Stimulated activated naive CD4-positive, alpha-beta T cell treated with Interleukin-2 at 50 U/mL for 16 hours (primary cell): ENCODE data around the gene EFCC1.

ENCODE experiments used
- DNase-seq: peaks from one replicate; lab custom pipeline; 2025; lab: John Stamatoyannopoulos, UW

The EFCC1 gene

DNA sequence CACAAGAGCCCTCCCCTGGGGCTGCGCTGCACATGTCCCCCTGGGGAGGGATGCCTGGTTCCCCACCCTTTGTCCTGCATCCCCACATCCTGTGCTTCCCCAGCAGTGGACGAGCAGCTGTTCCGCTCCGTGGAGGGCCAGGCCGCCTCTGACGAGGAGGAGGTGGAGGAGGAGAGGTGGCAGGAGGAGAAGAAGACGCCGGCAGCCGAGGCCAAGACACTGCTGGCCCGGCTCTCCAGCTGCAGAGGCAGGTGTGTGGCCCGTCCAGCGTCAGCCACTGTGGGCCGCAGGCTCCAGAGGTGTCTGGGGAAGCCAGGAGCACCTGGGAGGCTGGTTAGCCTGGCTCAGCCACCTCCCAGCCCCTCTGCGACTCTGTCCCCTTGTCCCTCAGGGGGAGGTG lies 31.6 kb downstream of the EFCC1 start:
- no peak for DNase-seq

DNA sequence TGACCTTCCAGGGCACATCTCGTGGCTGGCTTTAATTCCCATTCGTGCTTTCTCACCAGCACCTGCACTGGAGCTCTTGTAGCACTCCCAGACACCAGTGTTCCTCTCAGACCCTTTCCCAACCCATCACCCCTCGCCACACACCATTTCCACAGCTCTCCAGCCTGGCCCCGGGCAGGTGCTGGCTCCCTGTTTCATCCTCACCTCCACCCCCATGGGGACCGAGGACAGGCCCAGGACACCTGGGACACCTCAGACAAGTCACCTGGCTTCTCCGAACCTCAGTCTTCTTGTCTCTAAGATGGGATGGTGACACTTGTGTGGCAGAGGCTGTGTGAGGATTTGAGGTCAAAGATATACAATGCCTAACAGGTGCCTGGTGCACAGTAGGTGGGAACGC lies 32.0 kb downstream of the EFCC1 start:
- no peak for DNase-seq

DNA sequence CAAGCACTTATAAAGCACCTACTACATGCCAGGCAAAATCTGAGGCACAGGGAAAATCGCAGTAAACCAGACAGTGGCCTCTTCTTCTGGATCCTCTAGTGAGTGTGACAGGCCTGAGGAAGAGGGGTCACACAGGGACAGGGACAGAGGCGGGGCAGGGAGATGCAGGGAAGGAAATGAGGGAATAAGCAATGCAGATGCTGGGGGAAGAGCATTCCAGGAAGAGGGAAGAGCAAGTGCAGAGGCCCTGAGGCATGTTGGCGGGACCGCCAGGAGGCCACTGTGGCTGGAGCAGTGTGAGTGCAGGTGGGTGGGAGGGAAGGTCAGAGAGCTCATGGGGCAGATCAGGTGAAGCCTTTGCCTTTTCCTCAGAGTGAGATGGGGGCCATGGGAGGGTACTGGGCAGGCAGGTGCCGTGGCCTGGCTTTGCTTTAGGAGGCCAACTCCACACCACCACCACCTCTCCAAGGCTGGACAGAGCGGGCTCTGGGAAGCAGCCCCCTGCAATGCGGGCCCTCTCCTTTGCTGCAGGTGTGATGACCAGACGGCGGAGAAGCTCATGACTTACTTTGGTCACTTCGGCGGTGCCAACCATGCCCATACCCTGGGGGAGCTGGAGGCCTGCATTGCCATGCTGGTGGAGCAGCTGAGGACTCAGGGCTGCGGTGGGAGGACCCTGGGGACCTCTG lies 32.7 kb downstream of the EFCC1 start:
- DNase-seq = no peak

DNA sequence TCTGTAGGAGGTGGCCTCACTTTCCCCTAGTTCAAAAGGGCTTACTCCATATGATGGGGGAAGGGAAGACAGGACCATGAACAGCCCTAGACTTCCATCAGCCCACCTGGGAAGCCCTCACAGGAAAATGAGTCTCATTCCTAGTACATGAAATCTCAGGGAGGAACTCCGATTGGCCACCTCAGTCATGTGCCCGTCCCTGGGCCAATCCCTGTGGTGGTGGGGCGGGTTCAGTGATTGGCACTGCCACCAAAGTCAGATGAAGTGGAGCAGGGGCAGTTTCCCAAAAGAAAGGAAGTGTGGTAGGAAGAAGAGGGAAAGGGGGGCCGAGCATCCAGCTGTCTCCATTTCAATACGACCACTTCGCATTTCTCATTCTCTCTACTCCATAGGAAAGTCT lies 33.5 kb downstream of the EFCC1 start:
- DNase-seq = no peak

DNA sequence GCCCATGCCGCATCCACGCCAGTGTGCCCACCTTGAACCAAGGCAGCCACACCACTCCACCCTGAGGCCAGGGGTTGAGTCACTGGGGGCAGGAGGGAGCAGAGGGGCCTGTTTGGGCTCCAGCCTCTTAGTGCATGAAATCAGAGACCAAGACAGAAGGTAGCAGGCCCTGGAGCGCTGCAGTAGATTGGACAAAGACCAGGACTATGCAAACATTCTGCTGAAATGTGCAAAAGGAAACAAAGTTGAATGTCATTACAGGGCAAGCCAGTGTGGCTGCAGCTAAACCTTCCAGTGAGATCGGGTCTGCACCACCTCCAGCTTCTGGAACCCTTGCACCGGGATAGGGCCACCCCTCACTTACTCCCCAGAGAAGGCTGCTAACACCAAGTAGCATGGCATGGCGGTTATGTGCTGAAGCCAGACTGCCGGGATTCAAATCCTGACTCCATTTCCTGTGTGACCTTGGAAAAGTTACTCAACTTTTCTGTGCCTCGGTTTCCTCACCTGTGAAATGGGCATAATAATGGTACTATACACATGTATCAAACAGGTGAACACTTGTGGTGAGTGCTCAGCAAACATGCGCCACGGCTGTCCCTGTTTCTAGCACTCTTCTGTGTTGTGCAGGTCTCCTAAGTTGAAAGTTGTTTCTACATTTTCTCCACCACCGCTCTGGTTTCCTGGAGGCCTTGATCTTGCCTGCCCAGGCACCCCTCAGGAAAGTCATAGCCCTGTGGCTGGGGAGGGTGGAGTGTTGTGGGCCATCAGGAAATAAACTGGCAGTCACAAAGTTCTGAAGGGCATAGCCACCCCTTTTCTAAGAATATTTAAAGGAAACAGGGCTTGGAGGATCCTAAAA lies 34.5 kb downstream of the EFCC1 start:
- DNase-seq = no peak

DNA sequence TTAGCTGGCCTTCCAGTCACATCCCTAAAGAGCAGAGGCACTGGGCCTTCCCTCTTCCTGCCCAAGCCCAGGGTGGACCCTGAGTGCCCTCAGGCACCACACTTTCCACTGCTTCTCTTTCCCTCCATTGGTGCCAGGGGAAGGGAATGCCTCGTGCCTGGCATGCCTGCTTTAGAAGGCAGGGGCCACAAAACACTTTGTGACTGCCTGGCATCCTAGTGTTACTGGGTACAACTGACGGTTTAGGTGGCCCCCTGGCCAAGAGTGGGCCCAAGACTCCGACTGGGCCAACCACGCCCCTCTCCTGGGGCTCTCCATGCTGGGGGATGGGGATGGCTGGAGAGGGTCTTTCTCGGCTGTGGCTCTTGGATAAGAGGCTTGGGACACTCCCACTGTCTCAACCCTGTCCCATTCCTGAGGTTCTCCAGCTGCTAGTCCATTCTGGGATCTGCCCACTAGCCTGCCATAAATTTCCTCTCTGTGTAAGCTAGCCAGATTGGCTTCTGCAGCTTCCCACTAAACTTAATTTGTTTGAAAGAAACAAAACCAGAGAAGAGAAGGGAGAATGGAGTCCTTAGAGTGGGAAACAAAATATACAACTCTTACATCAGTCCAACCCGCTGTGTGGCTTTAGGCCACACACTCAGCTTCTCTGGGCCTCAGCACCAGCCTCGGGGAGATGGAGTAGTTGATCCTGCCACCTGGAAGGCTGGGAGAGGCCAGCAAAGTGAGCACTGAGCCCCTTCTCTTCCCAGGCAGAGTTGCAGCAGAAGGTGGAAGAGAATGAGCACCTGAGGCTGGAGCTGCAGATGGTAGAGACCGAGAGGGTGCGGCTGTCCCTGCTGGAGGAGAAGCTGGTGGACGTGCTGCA lies 35.4 kb downstream of the EFCC1 start:
- DNase-seq = no peak

DNA sequence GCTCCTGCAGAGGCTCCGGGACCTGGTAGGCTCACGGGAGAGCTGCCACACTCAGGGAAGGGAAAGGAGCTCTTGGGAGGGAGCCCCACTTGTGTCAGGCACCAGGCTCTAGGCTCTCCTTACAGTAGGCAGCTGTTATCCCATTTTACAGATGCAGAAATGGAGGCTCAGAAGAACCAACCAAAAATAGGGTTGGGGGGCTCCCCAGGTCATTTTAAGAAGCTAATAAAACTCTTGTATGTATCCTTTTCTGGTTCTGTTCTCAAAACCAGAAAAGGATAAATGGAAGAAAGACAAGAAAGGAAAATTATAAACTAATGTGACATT lies 36.0 kb downstream of the EFCC1 start:
- no peak for DNase-seq

DNA sequence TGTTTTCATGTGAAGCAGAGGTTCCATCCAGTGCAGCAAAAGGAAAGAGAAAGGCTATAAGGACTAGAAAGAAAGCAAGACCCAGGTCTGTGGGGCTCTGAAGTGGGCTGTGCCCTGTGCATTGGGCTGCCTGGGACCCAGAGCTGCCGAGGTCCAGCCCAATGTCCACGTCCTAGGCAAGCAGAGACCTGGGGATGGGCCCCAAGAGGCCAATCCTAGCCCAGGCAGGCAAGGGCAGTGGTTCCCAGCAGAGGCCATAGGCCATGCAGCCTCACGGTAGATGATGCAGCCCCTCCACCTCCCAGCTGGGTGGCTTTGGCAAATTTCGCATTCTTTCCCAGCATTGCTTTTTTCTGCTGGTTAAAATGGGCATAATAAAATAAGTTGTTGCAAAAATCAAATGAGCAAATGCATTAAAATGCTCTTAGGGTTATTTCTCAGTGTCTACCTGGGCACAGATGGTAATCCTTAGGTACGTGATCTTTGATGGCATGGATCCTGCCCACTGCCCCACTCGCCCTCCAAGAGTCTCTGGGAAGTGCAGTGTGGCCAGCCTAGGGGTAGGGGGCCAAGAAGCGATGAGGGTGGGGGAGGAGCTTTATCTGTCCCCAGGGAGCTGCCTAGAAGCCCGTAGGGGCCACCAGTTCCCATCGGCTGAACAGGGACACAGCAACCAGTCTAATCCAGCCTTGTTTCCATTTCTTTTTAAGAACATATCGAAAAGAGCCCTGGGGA lies 37.2 kb downstream of the EFCC1 start:
- no peak for DNase-seq

DNA sequence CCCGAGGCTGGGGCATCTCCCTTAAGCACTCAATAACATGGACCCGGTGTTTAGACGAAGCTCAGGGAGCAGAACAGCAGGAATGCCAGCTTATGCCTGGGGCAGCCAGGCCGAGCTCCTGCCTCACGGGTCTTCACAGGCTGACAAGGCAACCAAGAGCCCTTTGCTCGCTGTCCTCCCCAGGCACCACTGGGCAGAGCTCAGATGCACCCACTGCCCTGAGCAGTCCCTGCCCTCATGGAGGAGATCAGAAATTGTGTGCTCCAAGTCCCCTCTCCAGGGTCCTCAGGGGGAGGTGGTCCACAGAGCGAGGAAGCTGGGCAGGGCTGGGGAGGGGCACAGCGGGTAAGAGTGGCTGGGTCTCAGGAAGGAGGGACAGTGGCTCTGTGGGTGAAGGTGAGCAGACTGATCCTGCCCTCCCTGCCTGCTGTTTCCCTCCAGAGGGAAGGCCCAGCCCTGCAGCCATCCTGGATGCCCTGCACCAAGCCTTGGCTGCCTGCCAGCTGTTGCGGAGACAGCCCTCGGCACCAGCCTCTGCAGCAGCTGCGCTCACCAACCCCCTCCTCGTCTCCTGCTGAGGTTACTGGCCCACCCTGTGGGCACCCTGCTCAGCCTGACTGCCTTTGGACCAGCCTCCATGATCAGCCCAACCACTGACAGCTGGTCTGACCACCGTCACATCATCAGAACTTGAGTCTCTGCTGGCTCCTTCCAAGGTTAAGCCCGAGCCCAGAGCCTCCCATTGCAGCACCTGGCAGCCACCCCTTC lies 38.4 kb downstream of the EFCC1 start:
- no peak for DNase-seq

DNA sequence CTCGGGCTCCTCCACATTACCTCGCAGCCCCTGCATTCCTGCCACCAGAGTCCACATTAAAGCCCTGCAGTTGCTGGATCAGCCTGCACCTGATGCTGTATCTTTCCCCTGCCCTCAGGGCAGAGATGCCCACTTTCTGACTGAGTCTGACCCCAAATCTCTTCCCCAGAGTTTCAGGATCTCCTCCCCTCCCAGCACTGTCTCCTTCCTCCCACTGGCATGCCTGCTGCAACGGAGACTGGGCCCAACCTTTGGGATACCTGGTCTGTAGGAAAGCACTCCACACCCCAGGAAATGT lies 38.9 kb downstream of the EFCC1 start:
- no peak for DNase-seq

DNA sequence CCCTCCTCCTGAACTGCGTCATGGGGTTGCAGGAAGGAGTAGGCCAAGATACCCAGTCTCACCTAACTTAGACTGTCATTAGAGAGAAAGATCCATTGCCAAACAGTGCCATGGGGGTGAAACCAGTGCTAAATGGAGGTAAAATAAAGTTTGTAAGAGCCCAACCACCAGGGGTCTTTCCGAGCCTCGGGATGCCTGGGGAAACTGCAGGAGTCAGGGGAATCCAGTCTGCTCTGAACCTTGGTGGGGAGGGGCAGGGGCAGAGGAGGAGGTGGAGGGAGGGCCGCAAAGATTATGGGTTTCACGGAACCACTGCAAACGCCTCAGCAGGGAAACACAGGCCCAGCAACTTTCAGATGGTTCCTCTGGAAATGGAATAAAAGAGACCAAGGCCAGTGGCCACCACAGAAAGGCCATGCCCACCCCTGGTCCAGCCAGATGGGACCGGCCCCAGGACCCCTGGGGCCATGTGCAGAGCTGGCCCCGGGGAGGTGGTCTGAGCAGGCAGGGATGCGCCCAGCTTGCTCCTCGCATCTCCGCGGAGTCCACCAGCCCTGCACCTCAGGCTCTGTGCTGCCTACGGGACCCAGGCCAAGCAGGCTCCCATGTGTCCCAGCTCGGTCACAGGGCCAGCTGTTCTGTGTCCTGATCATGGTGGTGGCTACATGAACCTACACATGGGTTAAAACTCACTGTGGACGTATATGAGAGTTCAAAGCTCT lies 39.6 kb downstream of the EFCC1 start:
- no peak for DNase-seq

DNA sequence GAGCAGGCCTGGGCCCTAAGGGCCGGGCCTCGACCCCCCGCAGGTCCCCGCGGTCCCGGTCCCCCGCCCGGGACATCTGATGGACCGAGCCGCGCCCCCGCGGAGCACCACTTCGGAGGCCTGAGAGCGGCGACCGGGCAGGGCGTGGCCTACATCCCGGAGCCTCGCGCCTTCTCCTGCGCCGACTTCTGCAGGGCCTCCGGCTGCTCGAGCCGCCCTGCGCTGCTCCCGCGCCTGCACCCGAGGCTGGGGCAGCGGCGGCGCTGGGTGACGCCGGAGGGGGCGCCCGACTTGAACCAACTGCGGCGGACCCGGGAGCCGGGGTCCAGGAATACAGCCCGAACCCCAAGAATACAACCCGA lies 44.6 kb downstream of the EFCC1 start:
- no peak for DNase-seq

DNA sequence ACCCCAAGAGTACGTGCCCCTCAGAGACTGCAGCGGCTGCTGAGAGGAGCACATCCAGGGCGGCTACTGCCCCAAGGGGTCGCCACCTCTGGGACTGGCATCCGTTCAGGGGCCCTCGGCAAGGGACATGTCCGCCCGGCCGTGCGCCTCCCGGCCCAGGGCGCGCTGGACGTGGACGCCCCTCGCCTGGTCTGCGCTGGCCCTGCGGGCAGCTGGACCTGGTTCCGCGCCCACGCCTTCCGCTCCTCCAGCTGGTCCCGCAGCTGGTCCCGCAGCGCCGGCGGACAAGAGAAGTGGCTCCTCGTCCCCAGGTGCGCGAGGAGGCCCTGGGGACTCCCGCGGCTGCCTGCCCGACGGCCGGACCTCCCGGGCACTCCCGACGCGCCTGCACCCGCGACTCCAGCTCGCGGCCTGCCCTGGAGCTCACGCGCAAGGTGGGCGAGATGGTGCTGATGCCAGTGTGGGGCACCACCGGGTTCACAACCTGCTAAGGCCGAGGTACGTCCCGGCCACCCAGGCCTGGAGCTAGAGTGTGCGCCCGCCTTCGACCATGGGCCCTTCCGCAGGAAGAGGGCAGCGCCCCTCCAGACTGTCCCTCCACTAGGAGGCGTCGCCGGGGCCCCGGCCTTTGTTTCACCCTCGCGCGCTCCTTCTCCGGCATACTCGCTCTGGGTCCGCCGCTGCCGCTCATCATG lies 45.1 kb downstream of the EFCC1 start:
- DNase-seq = no peak

DNA sequence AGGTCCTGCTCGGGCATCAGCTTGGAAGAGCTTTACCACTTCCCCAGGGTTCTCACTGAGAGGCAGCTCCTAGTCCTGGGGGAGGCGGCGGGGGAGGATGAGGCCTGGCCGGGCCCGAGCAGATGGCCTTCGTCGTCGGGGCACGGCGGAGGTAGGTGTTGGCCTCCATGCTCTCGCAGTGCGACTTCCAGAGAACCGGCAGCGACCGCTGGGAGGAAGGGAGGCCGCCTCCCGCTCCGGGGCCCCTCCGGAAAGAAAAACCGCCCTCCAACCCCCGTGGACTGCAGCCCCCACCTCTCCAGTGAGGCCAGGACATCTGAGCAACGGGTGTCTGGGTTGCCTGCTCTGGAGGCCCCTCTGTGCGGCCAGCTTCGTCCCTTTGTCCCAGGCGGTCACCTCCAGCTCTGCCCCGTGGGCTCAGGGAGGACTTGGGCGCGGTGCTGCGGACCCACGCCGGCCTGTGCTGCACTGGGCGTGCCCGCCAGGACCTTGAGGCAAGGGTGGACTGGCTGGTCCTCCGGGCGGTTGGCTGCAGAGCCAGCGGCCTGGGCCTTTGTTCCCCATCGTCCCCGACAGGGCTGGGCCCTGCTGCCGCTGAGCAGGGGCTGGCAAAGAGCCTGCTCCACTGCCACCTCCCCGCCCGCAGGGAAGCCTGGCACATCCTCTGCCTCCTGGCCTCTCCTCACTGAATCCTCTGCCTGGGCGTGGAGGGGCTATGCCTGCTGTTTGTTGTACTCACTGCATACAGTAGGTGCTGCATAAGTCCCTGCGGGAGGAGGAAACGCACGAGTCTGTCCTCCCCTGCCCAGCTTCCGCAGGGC lies 45.8 kb downstream of the EFCC1 start:
- DNase-seq = no peak

DNA sequence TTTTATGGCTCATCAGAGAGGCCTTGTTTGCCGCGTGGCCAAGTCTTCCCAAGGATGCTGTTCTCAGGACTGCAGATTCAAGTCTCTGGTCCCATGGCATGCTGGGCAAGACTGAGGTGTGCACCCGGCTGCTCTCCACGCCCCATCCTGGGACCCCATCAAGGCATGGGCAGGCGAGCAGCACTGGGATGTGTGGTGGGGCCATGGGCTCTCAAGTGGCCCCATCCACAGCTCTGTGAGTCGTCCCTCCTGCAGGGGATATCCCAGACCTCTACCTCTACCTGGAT lies 46.4 kb downstream of the EFCC1 start:
- DNase-seq = no peak

DNA sequence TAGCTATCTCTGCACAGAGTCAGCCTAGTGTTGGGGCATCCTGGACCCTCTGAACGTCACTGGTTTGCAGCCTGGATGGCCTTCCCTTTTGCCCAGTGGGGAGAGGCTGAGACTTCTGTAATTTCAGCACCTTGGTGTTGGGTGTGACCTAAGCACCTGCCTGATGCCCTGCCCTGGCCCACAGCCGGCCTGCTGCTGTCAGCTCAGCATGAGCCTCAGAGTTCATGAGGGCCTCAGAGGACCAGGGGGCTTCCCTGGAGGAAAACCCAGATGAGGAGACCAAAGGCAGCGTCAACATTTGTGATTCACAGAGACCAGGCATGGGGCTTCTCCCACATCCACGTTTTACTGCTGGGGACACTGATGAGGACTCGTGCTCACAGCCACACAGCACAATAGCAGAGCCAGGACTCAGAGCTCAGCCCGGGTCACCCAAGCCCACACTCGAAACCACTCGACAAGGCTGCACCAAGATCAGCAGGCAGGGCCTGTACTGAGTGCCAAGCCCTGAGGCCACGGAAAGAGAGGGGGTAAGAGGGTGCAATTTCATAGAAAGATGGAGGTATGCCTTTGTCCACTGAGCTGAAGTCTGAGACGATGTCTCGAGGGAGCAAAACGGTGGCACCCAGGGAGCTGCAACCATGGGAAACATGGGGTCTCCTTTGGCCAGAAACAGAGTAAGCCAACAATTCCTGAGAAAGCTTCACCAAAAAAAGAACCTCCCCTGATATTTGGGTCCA lies 49.6 kb downstream of the EFCC1 start:
- no peak for DNase-seq

DNA sequence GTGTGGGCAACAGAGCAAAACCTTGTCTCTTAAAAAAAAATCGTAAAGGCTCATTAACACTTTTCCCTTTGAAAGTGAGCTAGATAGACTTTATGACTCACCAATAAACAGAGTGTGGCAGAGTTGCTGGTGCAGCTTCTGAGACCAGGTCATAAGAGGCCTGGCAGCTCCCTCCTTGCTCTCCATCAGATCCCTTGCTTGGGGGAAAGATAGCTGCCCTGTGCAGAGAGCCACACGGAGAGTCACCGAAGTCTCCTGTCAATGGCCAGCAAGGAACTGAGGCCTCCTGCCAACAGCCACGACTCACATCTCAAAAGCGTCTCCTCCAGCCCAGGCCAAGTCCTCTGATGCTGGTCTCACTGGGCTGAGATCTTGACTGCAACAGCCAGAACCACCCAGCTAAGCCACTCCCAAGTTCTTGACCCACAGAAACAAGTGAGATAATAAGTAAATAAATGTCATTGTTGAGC lies 50.8 kb downstream of the EFCC1 start:
- DNase-seq = no peak

DNA sequence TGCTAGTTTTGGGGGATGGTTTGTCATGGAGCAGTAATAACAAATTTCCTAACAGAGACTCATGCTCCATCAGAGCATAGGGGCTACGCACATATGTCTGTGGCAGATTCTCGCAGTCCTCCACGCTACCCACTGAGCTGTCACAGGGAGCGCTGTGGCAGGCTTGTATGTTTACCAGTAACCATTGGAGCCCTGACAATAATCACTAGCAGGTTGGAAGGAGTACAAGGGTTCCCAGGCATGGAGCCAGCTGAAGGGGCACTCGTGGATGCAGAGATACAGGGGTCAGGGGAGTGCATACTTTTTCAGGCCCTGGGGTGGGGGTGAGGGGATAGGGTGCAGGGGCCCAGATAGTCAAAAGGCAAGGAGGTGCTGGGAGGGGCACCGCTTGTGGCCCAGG lies 51.6 kb downstream of the EFCC1 start:
- DNase-seq = no peak

DNA sequence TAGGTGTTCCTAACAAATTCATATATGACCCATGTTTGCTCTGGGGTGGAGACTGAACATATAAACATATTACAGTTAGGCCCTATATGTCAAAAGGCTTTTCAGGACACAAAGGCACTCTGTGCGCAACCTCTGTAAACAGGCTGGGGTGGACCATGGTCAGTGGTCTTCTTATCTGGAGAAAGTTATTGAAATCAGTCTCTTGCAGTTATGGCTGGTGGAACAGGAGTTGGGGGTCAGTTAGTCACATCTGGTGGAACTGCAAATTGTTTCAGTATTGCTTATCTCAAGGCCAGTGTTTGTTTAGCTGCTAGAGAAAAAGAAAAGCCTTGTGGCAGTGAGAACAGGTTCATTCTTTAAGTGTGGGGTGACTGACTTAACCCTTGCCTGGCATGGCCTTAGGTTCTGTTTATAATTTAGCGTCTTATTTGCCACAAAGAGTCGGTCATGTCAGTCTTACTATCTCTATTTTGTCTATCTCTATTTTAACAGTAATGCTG lies 53.6 kb downstream of the EFCC1 start:
- no peak for DNase-seq
